ENCODE measurements around the gene MTMR3.

DNA sequence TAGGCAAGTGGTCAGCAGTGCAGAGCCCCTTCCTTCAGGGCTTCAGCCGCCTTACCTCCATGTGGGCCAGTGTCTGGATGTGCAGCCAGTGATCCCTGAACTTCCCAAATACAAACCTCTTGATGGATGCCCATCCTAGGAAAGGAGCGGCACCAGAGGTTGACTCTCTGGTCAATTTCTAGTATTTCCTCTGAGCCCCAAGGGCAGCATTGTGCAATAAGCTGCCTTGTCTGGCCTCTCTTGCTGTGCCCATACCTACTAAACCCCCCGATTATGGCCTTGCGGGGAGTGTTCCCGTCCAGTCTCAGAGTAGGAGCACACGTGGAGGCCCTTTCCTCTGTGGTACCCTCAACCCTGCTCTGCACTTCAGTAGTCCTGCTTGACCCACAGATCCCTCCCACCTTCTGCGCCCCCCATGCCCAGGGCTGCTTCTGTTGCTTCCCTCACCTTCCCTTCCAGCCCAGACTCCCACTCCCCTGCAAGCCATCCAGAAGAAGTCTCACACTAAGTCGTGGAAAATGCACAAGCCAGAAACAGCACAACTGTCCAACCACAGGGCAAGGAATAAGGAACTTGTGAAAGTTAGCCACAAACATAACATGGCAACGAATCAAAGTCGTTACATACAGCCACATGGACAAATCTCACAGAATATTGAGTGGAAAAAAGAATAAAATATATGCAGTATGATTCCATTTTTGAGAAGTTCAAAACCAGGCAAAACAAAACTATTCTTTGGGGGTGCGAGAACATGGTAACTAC is 157.7 kb downstream of the MTMR3 start:
- TF ChIP-seq, protein P1, sequence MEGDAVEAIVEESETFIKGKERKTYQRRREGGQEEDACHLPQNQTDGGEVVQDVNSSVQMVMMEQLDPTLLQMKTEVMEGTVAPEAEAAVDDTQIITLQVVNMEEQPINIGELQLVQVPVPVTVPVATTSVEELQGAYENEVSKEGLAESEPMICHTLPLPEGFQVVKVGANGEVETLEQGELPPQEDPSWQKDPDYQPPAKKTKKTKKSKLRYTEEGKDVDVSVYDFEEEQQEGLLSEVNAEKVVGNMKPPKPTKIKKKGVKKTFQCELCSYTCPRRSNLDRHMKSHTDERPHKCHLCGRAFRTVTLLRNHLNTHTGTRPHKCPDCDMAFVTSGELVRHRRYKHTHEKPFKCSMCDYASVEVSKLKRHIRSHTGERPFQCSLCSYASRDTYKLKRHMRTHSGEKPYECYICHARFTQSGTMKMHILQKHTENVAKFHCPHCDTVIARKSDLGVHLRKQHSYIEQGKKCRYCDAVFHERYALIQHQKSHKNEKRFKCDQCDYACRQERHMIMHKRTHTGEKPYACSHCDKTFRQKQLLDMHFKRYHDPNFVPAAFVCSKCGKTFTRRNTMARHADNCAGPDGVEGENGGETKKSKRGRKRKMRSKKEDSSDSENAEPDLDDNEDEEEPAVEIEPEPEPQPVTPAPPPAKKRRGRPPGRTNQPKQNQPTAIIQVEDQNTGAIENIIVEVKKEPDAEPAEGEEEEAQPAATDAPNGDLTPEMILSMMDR (conservative IDR thresholded peaks at IDR 0.05; ENCODE audit: low read depth, low read length): no peak
- no peak for TF ChIP-seq EZH2 (IDR thresholded peaks at IDR 0.05; ENCODE audit: low read length, unreplicated experiment)

Measured in PC-3 (cell line).